ENCODE results near the gene ARHGAP6.
"Not testable (repeated sequence)": the region's sequence is repeated elsewhere in the genome, so short reads cannot be mapped to it uniquely, and the experiment has no call there.

The ARHGAP6 gene

DNA sequence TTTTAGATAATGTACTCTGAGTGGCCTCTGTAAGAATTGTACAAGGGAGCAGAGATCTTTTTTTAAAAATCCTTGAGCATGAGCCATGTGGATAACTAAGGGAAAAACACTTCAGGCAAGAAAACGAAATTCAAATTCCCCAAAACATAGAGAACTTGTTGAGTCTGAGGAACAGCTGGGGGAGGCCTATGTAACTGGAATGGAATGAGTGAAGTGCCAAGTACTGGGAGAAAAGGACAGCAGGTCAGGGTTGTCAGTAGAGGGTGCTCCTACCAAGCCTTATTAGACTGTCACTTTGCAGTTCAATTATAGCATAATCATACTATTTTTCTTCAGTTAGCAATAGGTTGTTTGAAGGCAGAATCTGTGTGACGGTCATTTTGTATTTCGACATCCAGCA, 135.1 kb downstream of the ARHGAP6 start:
- DNase-seq, result no peak

GRCh38 chrX:11528623-11529022, 137.1 kb downstream of the ARHGAP6 start:
- no peak for DNase-seq

- no peak for DNase-seq
These were observed 140.0 kb downstream of the ARHGAP6 start for GRCh38 chrX:11525685-11526084.

- not testable (repeated sequence) for DNase-seq
These were observed 146.5 kb downstream of the ARHGAP6 start for GRCh38 chrX:11519234-11519633.

DNA sequence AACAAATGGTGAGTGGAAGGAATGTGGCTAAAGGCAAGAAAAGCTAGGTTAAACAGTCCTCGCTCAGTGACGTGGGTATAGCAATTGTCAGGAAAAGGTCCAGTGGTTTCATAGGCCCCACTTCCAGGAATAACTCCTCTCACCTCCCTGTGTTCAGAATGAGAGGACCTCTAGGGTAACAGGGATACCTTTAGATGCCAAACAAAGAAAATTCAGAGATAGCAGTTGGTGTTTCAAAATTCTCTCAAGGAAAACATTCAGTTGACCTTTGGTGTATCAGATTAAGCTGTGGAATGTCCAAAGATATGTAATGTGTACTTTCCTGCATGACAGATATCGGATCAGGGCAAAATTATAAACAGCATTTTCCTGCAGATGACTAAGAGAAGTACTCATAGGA, 155.9 kb downstream of the ARHGAP6 start:
- no peak for DNase-seq

- DNase-seq, result no peak
These were observed 161.5 kb downstream of the ARHGAP6 start for GRCh38 chrX:11504234-11504633.

DNA sequence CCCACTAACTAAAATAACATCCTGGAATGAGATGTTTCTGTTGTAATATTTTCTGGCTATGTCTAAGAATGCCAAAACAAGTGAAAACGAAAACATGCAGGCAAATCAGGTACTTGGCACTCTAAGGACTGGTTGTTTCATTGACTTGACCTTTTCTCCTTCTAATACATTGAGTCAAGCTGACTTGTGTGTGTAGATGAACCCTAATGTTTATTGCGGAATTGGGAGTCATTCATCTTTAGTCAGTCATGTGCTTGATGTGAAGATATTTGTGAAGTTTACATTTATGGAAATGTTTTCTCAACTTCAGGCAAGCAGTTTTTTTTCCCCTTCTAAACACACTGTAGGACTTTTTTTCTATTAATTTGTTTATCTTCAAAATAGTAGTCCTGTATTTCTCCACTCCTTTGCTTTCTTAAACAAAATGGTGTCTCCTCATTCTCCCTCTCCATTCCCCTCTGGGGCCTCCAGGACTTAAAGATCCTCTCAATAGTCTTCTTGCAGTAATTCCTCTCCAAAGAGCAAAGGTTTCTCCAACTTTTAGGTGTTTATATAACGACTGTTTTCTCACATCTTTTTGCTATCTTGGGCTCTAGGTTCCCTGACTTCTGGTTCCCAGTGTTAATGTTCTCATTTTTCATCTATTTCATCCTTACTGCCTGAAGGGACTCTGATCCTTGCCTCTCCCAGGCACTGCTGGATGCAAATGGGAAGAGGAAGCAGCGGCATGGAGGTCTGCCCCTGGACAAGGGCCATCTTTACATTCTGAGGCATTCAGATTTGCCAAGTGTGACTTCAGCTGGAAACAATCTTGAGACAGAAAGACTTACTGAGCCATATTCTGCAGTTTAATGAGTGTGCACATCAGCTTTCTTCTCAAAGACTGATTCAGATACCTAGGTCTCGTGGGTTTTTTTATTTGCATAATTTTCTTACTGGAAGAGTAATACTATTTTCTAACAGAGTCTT, 166.4 kb downstream of the ARHGAP6 start:
- no peak for DNase-seq

GRCh38 chrX:11491375-11491774, 174.3 kb downstream of the ARHGAP6 start:
- not testable (repeated sequence) for DNase-seq

DNA sequence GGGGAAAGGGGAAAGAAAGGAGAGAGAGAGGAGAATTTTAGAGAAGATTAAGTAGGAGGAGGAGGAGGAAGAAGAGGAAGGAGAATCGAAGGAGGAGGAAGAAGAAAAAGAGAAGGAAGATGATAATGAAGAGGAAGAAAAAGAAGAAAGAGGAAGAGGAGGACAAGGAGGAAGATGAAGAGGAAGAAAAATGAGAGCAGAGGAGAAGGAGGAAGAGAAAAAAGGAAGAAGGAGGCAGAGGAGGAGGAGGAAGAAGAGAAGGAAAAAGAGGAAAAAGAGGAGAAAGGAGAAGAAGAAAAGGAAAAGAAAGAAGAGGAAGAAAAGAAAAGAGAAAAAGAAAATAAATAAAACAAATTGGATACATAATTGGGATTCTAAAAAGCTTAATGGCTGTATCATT, 181.4 kb downstream of the ARHGAP6 start:
- DNase-seq, result no peak

DNA sequence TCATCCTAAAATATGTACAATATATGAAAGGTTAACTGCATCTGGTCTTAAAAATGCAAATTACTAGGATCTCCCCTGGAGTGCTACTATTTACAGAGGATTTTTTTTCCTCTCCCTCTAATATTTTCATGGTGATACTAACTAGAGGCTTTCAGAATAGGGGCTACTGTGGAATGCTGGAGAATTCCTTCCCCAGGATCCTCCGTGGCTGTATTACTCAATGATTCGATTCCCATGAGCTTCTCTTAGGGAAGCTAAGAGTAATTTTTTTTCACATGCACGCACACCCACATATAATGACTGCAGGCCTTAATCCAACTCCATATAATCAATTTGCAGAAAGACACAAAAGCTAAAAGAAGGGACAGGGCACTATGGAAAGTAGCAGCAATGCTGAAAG, 184.7 kb downstream of the ARHGAP6 start:
- DNase-seq, result no peak

GRCh38 chrX:11480626-11481025, 185.1 kb downstream of the ARHGAP6 start:
- no peak for DNase-seq

- no peak for DNase-seq
These were observed 186.8 kb downstream of the ARHGAP6 start for GRCh38 chrX:11478911-11479310.

DNA sequence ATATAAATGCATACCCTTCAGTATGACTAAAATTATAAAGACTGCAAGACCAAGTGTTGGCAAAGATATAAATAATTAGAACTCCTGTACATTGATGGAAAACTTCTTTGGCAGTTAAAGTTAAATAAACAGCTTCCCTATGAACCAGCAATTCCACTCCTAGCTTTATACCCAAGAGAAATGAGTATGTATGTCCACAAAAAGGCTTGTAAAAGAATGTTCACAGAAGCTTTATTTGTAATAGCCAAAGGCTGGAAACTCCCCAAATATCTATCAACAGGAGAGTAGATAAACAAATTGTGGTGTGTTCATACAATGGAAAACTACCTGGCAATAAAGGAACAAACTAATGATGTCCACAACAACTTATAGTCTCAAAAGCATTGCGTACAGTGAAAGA, 187.7 kb downstream of the ARHGAP6 start:
- DNase-seq, result no peak

DNA sequence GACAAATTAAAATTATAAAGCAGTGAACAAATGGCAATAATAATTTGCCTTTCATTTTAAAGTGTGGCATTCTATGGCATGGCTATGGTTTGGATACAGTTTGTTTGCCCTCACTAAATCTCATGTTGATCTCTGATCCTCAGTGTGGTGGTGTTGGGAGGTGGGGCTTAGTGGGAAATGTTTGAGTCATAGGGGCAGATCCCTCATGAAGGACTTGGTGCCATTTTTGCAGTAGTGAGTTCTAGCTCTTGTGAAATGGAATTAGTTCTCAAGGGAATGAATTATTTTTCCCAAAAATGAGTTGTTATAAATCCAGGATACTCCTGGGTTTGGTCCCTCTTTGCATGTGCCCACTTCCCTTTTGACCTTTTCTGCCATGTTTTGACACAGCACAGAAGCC, 191.1 kb downstream of the ARHGAP6 start:
- DNase-seq, result no peak

- DNase-seq, result no peak
These were observed 191.7 kb downstream of the ARHGAP6 start for GRCh38 chrX:11474021-11474420.

GRCh38 chrX:11472879-11473278, 192.8 kb downstream of the ARHGAP6 start:
- DNase-seq, result no peak

DNA sequence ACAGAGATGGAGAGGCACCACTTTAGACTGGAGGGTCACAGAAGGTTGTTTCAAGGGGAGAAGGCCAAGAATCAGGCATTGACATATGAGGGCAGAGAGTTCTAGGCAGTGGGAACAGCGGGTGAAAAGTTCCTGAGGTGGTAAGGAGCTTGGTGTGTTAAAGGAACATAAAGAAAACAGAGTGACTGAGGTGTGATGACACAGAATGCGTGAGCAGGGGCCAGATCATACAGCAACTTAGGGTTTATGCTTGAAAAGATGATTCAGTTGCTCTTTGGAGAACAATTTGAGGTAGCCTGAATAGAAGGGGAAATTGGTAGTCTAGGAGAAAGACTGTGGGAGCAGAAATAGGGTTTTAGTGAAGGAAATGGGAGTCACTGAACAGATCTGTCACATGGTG, 193.3 kb downstream of the ARHGAP6 start:
- no peak for DNase-seq

DNA sequence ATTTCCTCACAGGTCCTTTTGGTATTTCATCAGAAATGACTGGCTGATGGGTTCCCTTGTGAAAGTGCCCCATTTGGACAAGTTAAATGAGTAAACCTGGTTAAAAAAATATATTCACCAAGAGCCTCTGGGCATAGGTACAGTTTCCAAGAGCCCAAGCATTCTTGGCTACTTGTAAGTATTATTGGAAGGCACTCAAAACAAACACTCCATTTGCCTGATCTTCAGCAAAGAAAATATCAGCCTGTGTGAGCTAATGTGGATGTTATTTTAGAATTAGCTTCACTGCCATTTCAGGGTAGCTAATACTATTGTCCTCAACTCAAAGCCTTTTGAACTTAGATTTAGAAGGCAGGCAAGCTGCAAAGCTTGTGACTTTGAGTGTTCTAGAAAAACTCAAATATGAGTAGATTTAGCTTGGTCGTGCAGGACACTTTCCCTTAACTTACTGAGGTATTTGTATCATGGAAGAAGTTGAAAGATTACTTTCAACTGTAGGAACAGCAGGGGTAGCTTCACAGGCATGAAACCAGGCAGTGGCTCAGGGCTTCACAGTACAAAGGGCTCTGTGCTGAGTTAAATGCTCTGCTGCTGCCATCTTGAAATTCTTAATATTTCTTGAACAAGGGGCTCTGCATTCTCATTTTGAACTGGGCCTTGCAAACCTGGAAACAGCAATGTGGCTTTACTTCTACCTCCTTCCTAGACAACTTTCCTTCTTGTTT, 195.3 kb downstream of the ARHGAP6 start:
- DNase-seq, result no peak

- DNase-seq, result no peak
These were observed 199.9 kb downstream of the ARHGAP6 start for GRCh38 chrX:11465648-11466411.

GRCh38 chrX:11464836-11465463, 200.8 kb downstream of the ARHGAP6 start:
- no peak for DNase-seq

DNA sequence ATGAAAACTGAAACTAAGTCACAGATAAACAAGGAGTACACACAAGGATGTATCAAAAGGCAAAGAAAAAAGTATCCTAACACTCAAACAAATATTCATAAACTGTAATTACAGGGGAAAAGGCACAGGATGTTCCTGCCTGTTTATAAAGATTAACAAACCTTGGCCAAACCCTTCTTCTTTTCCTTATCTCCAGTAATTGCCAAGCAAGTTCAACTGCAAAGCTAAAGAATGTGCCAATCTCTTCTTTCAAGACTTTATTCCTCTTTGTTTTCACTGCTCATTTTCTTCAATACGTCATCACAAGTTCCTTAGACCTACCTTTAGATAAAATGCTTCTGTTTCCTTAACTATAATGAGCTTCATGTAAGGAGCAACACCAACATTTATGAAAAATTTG, 201.3 kb downstream of the ARHGAP6 start:
- DNase-seq, result no peak

GRCh38 chrX:11462648-11463047, 203.1 kb downstream of the ARHGAP6 start:
- DNase-seq, result no peak

Data from hypothalamus (tissue), 51 donors.